Keratinocyte (primary cell): ENCODE data around the gene CD226.

Experiments used
- CTCF ChIP-seq, 3 experiments: IDR thresholded peaks in 1 of 3; conservative IDR thresholded peaks in 1 of 3; optimal IDR thresholded peaks in 1 of 3; 2 replicates in 2 of 3; 3 replicates in 1 of 3; pipeline versions ENCODE3 to v1.5.1; 2011; ENCODE audit warnings: low read length in 3 of 3, mild to moderate bottlenecking in 3 of 3, moderate library complexity in 2 of 3, control low read depth in 1 of 3, inconsistent platforms in 1 of 3; ENCODE audit not compliant: insufficient read depth in 2 of 3; ENCODE audit errors: extremely low read depth in 1 of 3
- EZH2 ChIP-seq: IDR thresholded peaks from one replicate; pipeline ENCODE4 v1.6.1; 2012; ENCODE audit warnings: inconsistent platforms, mild to moderate bottlenecking, low read length, moderate library complexity

GRCh38 chr18:69841117-69841516 lies 106.6 kb downstream of the CD226 start:
- TF ChIP-seq CTCF (optimal IDR thresholded peaks at IDR 0.05 in 1 of 3, IDR thresholded peaks at IDR 0.05 in 1 of 3, conservative IDR thresholded peaks at IDR 0.05 in 1 of 3; ENCODE audit: extremely low read depth in 1 of 3, insufficient read depth in 2 of 3, low read length in 3 of 3) (no peak), EZH2 (no peak)
